Esophagus squamous epithelium (tissue), 4 donors: ENCODE measurements around the gene GLRX3.

Experiments used
- CTCF ChIP-seq, 6 experiments: fragments of 450-650 bp in 4 of 6; fragments of 200-600 bp in 2 of 6; sonication (generic) in 2 of 6; IDR thresholded peaks; one replicate each; pipeline ENCODE4 v1.5.1; 2016 to 2019; ENCODE audit warnings: antibody characterized with exemption in 6 of 6, mild to moderate bottlenecking in 4 of 6, moderate library complexity in 4 of 6
- POLR2A ChIP-seq, 4 donors: fragments of 450-650 bp; IDR thresholded peaks; one replicate each; pipeline ENCODE4 v1.6.1; 2017; ENCODE audit warnings: antibody characterized with exemption in 4 of 4, mild to moderate bottlenecking in 4 of 4, moderate library complexity in 3 of 4

GRCh38 chr10:130214431-130214830 is 78.2 kb downstream of the GLRX3 start:
- TF ChIP-seq CTCF (IDR thresholded peaks at IDR 0.05) (no peak), POLR2A (IDR thresholded peaks at IDR 0.05) (no peak)
